ENCODE data around the gene ZNF276.

ZNF276 gene

GRCh38 chr16:89712274-89712781 is 9.0 kb upstream of the ZNF276 start:
- Histone ChIP-seq H3K4me3 (replicated peaks; ENCODE audit: insufficient read depth, low read length) (peak overlapping the region; percentile 14; the same call in 1 of the 2 replicates), H3K27ac (replicated peaks) (no peak overlapping the region), H3K27me3 (ENCODE audit: insufficient read depth, poor library complexity, severe bottlenecking) (no peaks in the 10 kb centered on the region)
- TF ChIP-seq GABPA (IDR thresholded peaks at IDR 0.05; ENCODE audit: low read depth) (no peak), POLR2AphosphoS5 (IDR thresholded peaks at IDR 0.05; ENCODE audit: low read depth) (no peak), SPI1 (IDR thresholded peaks at IDR 0.05; ENCODE audit: borderline replicate concordance, low read depth) (no peak)
- TF ChIP-seq, protein P1, sequence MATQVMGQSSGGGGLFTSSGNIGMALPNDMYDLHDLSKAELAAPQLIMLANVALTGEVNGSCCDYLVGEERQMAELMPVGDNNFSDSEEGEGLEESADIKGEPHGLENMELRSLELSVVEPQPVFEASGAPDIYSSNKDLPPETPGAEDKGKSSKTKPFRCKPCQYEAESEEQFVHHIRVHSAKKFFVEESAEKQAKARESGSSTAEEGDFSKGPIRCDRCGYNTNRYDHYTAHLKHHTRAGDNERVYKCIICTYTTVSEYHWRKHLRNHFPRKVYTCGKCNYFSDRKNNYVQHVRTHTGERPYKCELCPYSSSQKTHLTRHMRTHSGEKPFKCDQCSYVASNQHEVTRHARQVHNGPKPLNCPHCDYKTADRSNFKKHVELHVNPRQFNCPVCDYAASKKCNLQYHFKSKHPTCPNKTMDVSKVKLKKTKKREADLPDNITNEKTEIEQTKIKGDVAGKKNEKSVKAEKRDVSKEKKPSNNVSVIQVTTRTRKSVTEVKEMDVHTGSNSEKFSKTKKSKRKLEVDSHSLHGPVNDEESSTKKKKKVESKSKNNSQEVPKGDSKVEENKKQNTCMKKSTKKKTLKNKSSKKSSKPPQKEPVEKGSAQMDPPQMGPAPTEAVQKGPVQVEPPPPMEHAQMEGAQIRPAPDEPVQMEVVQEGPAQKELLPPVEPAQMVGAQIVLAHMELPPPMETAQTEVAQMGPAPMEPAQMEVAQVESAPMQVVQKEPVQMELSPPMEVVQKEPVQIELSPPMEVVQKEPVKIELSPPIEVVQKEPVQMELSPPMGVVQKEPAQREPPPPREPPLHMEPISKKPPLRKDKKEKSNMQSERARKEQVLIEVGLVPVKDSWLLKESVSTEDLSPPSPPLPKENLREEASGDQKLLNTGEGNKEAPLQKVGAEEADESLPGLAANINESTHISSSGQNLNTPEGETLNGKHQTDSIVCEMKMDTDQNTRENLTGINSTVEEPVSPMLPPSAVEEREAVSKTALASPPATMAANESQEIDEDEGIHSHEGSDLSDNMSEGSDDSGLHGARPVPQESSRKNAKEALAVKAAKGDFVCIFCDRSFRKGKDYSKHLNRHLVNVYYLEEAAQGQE (IDR thresholded peaks at IDR 0.05; ENCODE audit: insufficient replicate concordance, low read depth) = no peak
- TF ChIP-seq, protein P2, sequence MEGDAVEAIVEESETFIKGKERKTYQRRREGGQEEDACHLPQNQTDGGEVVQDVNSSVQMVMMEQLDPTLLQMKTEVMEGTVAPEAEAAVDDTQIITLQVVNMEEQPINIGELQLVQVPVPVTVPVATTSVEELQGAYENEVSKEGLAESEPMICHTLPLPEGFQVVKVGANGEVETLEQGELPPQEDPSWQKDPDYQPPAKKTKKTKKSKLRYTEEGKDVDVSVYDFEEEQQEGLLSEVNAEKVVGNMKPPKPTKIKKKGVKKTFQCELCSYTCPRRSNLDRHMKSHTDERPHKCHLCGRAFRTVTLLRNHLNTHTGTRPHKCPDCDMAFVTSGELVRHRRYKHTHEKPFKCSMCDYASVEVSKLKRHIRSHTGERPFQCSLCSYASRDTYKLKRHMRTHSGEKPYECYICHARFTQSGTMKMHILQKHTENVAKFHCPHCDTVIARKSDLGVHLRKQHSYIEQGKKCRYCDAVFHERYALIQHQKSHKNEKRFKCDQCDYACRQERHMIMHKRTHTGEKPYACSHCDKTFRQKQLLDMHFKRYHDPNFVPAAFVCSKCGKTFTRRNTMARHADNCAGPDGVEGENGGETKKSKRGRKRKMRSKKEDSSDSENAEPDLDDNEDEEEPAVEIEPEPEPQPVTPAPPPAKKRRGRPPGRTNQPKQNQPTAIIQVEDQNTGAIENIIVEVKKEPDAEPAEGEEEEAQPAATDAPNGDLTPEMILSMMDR (IDR thresholded peaks at IDR 0.05; ENCODE audit: insufficient read depth, low read length) = no peak
- no peak for DNase-seq (ENCODE audit: low read depth in 1 of 2, low spot score in 1 of 2)

GRCh38 chr16:89716493-89716892 is 4.8 kb upstream of the ZNF276 start:
- Histone ChIP-seq H3K27ac (replicated peaks) (no peak overlapping the region), H3K27me3 (ENCODE audit: insufficient read depth, poor library complexity, severe bottlenecking) (no peaks in the 10 kb centered on the region), H3K4me3 (replicated peaks; ENCODE audit: insufficient read depth, low read length) (no peak overlapping the region)
- DNase-seq (ENCODE audit: low read depth in 1 of 2, low spot score in 1 of 2) = no peak
- TF ChIP-seq, protein P2 (IDR thresholded peaks at IDR 0.05; ENCODE audit: insufficient read depth, low read length) = no peak
- TF ChIP-seq, protein P1 (IDR thresholded peaks at IDR 0.05; ENCODE audit: insufficient replicate concordance, low read depth) = no peak
- TF ChIP-seq GABPA (IDR thresholded peaks at IDR 0.05; ENCODE audit: low read depth) (no peak), POLR2AphosphoS5 (IDR thresholded peaks at IDR 0.05; ENCODE audit: low read depth) (no peak), SPI1 (IDR thresholded peaks at IDR 0.05; ENCODE audit: borderline replicate concordance, low read depth) (no peak)

GRCh38 chr16:89716916-89717687 is 4.2 kb upstream of the ZNF276 start:
- no peak for DNase-seq (ENCODE audit: low read depth in 1 of 2, low spot score in 1 of 2)
- no peak overlapping the region for H3K27ac ChIP-seq (replicated peaks)
- no peak overlapping the region for H3K4me3 ChIP-seq (replicated peaks; ENCODE audit: insufficient read depth, low read length)
- TF ChIP-seq POLR2AphosphoS5 (IDR thresholded peaks at IDR 0.05; ENCODE audit: low read depth) (no peak), GABPA (IDR thresholded peaks at IDR 0.05; ENCODE audit: low read depth) (no peak), SPI1 (IDR thresholded peaks at IDR 0.05; ENCODE audit: borderline replicate concordance, low read depth) (no peak)
- TF ChIP-seq, protein P2 (IDR thresholded peaks at IDR 0.05; ENCODE audit: insufficient read depth, low read length) = no peak
- TF ChIP-seq, protein P1 (IDR thresholded peaks at IDR 0.05; ENCODE audit: insufficient replicate concordance, low read depth) = no peak
- H3K27me3 ChIP-seq (ENCODE audit: insufficient read depth, poor library complexity, severe bottlenecking) = no peaks in the 10 kb centered on the region
